Measurements from ENCODE around the gene KRTAP4-2.

GRCh38 chr17:41185001-41185400, 7.0 kb upstream of the KRTAP4-2 start:
- no peak for TF ChIP-seq CTCF (IDR thresholded peaks at IDR 0.05; ENCODE audit: extremely low read depth in 1 of 2, insufficient read depth in 1 of 2, low read depth in 1 of 2, low read length in 2 of 2)
- no peak for TF ChIP-seq FOS (IDR thresholded peaks at IDR 0.05; ENCODE audit: borderline replicate concordance, insufficient read depth, low read length)
- TF ChIP-seq POLR2AphosphoS5 (IDR thresholded peaks at IDR 0.05; ENCODE audit: insufficient read depth, low read depth, low read length): no peak
- no peak for TF ChIP-seq EZH2 (IDR thresholded peaks at IDR 0.05; ENCODE audit: borderline replicate concordance, low read depth, low read length, severe bottlenecking)
- no peak for TF ChIP-seq POLR2A (IDR thresholded peaks at IDR 0.05; ENCODE audit: low read depth, low read length)
- TF ChIP-seq JUN (IDR thresholded peaks at IDR 0.05; ENCODE audit: borderline replicate concordance, insufficient read depth, insufficient read length, low read depth): no peak
- no peak for TF ChIP-seq MYC (IDR thresholded peaks at IDR 0.05; ENCODE audit: low read depth, low read length)
